Embryonic facial prominence (tissue), 1 donor: Measurements from ENCODE around the gene DLG1.

Experiments
- DNase-seq: peaks from one replicate; pipeline ENCODE4 v3.0.0-alpha.2; 2016; ENCODE audit errors: extremely low spot score

DLG1 gene

DNA sequence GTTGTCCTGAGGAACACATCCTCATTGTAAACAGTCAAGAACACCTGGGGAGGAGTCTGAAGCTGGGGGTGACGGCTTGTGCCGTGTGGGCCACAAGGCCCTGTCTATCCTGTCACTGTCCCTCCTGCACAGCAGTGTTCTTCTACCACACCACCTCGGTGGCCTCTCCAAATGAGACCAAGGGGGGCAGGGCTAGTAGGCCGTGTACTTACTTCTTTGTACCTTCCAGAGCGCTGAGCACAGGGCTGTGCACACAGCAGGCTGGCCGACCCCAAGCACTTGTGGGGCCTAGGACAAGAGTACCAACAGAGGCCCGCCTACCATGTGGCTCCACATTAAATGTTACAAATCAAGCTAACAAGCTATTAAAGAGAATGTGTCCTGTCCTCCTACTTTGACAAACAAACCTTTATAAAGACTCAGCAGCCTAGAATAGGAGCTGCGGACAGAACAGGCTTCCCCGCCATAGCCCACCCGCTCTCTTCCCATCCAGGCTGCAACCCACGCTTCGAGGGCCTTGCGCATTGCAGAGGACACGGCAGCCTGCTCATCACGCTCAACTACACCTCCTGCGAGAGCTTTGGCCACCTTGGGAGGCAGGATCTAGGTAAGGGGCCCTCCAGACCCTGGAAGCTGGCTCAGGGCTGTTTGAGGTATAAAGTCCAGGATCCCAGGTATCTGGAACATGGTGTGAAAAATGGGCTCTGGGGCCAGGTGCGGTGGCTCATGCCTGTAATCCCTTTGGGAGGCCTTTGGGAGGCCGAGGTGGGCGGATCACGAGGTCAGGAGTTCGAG lies 299.2 kb downstream of the DLG1 start:
- no peak for DNase-seq

DNA sequence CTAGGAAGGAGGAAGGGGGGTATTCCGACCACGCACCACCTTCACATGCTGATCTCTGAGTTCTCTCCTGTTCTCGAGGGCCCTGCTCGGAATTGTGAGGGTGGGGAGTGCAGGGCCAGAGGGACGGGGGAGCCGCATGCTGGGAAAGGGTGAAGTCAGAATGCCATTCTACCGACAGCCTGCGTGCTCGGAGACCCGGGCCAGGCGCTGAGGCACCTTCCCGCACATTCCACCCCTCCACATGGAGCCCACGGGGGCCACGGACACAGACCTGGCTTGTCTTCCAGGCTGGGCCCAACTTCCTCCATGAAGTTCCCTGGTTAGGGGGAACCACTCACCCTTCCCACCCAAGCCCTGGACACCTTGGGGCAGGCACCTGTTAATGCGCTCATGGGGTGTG lies 301.1 kb downstream of the DLG1 start:
- no peak for DNase-seq

DNA sequence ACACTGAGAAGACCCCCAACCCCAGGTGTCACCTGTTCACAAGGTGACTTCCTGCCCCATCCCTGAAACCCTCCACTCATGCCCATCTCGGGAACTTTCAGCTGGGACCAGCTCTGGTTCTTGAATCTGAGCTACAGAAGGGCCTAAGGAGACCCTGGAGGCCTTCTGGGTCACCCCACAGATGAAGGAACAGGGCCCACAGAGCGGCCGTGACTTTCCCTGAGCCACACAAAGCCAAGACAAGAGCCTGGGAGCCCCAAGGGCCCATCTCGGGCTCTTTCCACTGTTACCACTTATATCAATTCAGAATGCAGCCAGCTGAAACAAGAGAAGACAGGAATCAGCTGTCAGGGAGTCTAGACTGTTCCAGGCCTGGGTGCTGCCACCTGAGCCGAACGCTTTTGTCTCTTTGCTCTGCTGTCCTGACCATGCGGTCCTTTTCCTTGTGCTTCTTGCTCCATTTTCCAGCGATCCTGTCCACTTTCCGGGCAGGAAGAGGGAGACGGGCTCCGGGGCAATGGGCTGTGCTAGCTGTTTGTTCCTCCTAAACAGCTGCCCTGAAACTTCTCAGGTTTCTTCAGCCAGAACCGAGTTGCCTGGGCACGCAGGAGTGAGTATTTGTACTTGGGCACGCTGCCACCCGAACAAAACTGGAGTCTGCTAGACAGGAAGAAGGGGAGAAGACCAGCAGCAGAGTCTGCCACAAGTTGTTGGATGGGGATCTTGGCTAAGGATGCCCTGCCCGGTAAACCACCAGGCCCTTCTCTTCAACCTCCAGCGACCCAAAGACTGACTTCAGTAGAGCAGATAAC lies 301.8 kb downstream of the DLG1 start:
- no peak for DNase-seq

- DNase-seq = no peak
Measured at GRCh38 chr3:196995646-196996355, 302.6 kb downstream of the DLG1 start.

DNA sequence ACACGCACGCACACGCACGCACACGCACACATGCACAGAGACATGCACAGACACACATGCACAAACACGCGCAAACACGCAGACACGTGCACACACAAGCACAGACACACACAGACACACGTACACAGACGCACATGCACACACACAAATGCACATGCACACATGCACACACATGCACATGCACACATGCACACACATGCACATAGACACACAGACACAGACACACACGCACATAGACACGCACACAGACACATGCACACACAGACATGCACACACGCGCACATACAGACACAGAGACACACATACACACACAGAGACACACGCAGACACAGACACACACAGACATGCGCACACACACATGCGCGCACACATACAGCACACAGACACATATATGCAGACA lies 303.4 kb downstream of the DLG1 start:
- DNase-seq = no peak

GRCh38 chr3:196994056-196994455 lies 304.4 kb downstream of the DLG1 start:
- no peak for DNase-seq
